Nephron (organoid): ENCODE results near the gene CERCAM.
A peak's percentile ranks its signal among the peaks of the same experiment; 100 is the strongest.
"Not testable (repeated sequence)": the region's sequence is repeated elsewhere in the genome, so short reads cannot be mapped to it uniquely, and the experiment has no call there.

Source experiments
- H3K27ac Mint-ChIP-seq, 3 experiments: 2 replicates each; pipeline ENCODE4 v1.8.0; 2020; ENCODE audit warnings: mixed read lengths in 3 of 3, mild to moderate bottlenecking in 2 of 3, moderate library complexity in 1 of 3
- H3K27me3 Mint-ChIP-seq: 2 replicates; pipeline ENCODE4 v1.8.0; 2021; ENCODE audit warnings: low read depth, mild to moderate bottlenecking, moderate library complexity, mixed read lengths
- H3K36me3 Mint-ChIP-seq: 2 replicates; pipeline ENCODE4 v1.8.0; 2020; ENCODE audit warnings: low read depth, mixed read lengths
- H3K4me1 Mint-ChIP-seq: 2 replicates; pipeline ENCODE4 v1.8.0; 2020; ENCODE audit warnings: mixed read lengths
- H3K4me3 Mint-ChIP-seq, 3 experiments: 2 replicates each; pipeline ENCODE4 v1.8.0; 2020; ENCODE audit warnings: mild to moderate bottlenecking in 3 of 3, mixed read lengths in 3 of 3, moderate library complexity in 2 of 3
- H3K9me3 Mint-ChIP-seq: 2 replicates; pipeline ENCODE4 v1.8.0; 2020; ENCODE audit warnings: mixed read lengths
- TF ChIP-seq, protein P1 (sequence below), 3 experiments: fragments of 200-600 bp; sonication (generic); IDR thresholded peaks; one replicate each; pipeline ENCODE4 v1.5.0; 2021; ENCODE audit warnings: antibody characterized with exemption in 3 of 3; ENCODE audit not compliant: unreplicated experiment in 3 of 3

CERCAM gene

DNA sequence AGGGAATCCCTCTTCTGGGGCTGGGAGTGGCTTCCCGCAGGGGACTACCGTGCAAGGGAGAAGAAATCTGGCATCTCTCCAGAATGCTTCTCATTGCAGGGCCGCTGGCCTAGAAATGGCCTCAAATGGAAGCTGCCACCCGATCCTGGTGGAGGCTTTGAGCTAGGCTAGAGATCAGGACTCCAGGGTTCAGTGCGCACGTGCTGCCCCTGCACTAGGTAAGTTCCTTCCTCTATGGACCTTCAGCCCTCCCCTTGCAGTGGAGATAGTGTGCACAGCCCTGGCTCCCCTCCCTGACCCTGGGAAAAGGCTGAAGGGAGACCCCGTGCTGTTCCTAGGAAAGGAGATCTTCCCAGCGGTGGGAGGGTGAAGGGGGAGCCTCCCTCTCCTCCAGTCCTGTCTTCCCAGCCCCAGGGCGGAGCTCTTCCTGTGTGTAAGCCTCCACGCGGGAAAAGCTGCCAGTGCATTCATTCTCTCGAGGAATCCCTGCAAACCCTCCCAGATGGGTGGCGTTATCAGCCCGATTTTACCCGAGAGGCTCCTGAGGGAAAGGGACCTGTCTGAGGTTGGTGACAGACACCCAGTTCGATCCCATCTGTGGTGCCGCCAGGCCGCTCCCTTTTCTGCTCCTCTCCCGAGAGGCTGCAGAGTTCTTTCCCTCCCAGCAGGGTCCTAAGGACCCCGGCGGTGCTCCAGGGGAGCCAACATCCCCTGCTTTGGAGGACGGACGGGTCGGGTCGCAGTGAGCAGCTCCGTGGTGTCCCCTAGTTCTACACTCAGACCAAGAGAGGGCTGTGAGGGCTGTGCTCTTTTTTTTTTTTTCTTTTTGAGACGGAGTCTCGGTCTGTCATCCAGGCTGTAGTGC, 1.4 kb upstream of the CERCAM start:
- Mint-ChIP-seq H3K9me3 (no peaks in the 10 kb centered on the region), H3K4me1 (peaks cover 9% of the 10 kb centered on the region), H3K36me3 (peaks cover under 1% of the 10 kb centered on the region), H3K4me3 (peak overlapping the region; percentile 80 to 86 (median 84)), H3K27ac (peak overlapping the region in 1 of 3 experiments; percentile 65), H3K27me3 (peaks cover 10% of the 10 kb centered on the region)
- TF ChIP-seq, protein P1, sequence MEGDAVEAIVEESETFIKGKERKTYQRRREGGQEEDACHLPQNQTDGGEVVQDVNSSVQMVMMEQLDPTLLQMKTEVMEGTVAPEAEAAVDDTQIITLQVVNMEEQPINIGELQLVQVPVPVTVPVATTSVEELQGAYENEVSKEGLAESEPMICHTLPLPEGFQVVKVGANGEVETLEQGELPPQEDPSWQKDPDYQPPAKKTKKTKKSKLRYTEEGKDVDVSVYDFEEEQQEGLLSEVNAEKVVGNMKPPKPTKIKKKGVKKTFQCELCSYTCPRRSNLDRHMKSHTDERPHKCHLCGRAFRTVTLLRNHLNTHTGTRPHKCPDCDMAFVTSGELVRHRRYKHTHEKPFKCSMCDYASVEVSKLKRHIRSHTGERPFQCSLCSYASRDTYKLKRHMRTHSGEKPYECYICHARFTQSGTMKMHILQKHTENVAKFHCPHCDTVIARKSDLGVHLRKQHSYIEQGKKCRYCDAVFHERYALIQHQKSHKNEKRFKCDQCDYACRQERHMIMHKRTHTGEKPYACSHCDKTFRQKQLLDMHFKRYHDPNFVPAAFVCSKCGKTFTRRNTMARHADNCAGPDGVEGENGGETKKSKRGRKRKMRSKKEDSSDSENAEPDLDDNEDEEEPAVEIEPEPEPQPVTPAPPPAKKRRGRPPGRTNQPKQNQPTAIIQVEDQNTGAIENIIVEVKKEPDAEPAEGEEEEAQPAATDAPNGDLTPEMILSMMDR (IDR thresholded peaks at IDR 0.05; ENCODE audit: unreplicated experiment in 3 of 3): no peak

DNA sequence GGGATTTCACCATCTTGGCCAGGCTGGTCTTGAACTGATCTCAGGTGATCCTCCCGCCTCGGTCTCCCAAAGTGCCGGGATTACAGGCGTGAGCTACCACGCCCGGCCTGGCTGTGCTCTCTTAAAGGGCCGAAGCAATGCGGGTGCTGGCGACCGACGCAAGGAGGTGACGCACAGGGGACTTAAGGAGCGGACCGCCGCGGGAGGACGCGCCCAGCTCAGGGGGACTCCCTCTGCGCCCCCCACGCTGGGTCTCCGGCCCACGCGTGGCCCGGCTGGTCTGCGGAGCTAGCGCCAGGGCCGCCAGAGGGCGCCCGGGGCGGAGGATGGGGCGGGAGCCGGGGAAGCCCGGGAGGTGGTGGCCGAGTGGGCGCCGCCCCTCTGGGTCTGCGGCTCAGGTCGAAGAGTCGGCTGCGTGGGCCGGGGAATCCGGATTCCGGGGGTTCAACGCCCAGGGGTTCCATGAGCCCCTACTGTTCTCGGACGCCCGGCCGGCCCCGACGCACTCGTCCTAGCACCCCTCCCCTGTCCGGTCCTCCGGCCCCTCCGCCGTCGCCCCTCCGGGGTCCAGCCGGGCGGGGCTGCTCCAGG, 502 bp upstream of the CERCAM start:
- Mint-ChIP-seq H3K27ac (peak overlapping the region in 1 of 3 experiments; percentile 74), H3K4me3 (peak overlapping the region; percentile 80 to 86 (median 84)), H3K36me3 (peaks cover 5% of the 10 kb centered on the region), H3K4me1 (peaks cover 9% of the 10 kb centered on the region), H3K9me3 (no peaks in the 10 kb centered on the region), H3K27me3 (peaks cover 4% of the 10 kb centered on the region)
- TF ChIP-seq, protein P1 (IDR thresholded peaks at IDR 0.05; ENCODE audit: unreplicated experiment in 3 of 3): peak; percentile 78 to 93 (median 83)

DNA sequence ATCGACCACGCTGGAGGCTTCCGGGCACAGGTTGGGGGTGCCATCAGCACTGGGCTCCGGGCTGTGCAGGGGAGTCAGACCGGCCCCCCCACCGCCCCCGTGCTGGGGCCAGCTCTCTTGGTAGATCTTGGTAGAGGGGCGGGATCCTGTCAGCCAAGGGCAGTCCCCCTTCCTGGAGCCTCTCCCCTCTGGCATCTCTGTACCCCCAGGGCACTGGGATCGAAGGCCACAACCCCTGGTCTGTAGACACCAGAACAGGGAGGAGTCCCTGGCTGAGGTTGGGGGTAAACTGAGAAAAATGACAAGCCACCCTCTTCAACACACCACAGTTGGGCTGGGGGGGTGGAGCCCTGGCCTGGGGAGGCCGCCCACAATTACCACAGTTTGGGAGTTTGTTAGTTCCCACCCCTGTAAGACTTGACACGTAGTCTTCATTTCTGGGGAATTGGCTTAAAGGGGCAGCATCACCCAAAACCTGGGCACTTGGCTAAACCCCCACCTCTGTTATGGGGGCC, 882 bp downstream of the CERCAM start:
- H3K9me3 Mint-ChIP-seq: no peaks in the 10 kb centered on the region
- H3K27me3 Mint-ChIP-seq: peaks cover 4% of the 10 kb centered on the region
- peaks cover 2% of the 10 kb centered on the region for H3K4me1 Mint-ChIP-seq
- H3K4me3 Mint-ChIP-seq: peak overlapping the region; percentile 85 to 87 (median 86)
- TF ChIP-seq, protein P1 (IDR thresholded peaks at IDR 0.05; ENCODE audit: unreplicated experiment in 3 of 3): no peak
- no peak overlapping the region for H3K27ac Mint-ChIP-seq
- peaks cover 7% of the 10 kb centered on the region for H3K36me3 Mint-ChIP-seq

DNA sequence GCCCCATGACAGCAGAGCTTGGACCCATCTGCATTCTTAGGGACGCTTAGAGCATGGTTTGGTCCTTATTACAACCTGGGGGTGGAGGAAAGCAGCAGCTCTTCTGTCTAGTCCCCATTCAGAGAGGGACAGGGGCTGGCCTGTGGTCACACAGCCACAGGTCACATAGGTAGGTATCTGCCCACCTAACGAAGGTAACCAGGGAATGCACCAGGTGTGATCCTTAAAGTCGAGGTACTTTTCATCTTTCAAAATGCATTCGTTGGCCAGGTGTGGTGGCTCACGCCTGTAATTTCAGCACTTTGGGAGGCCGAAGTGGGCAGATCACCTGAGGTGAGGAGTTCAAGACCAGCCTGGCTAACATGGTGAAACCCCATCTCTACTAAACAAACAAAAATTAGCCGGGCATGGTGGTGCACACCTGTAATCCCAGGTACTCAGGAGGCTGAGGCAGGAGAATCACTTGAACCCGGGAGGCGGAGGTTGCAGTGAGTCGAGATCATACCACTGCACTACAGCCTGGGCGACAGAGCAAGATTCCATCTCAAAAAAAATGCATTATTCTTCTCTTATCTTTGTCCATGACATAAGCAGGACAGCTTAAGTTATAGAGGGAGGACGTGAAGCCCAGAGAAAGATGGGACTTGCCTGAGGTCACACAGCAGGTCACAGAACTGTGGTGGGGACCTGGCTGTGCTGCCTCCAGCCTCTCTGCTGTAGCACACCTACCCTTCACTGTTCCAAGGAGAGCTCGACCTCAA, 1.5 kb downstream of the CERCAM start:
- H3K27me3 Mint-ChIP-seq, H3K27ac Mint-ChIP-seq, H3K9me3 Mint-ChIP-seq, H3K4me1 Mint-ChIP-seq: not testable (repeated sequence)
- peaks cover 10% of the 10 kb centered on the region for H3K36me3 Mint-ChIP-seq
- peak overlapping the region; percentile 85 to 87 (median 86) for H3K4me3 Mint-ChIP-seq

DNA sequence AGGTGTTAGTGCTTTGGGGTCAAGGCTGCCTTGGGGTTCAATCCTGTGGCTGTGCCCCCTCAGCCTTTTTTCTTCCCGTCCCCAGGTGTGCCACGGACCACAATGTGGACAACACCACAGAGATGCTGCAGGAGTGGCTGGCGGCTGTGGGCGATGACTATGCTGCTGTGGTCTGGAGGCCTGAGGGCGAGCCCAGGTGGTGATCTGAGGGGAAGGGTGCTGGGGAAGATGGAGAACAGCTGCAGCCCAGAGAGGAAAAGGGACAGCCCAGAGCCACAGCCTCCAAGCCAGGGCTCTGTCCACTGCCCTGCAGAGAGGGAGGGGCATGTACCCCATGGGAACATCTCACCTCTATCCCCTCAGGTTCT, 2.1 kb downstream of the CERCAM start:
- Mint-ChIP-seq H3K27ac (no peak overlapping the region), H3K27me3 (peaks cover under 1% of the 10 kb centered on the region), H3K4me3 (peak overlapping the region; percentile 64 to 87 (median 80)), H3K4me1 (no peaks in the 10 kb centered on the region), H3K9me3 (no peaks in the 10 kb centered on the region), H3K36me3 (peaks cover 10% of the 10 kb centered on the region)
- TF ChIP-seq, protein P1 (IDR thresholded peaks at IDR 0.05; ENCODE audit: unreplicated experiment in 3 of 3): no peak

DNA sequence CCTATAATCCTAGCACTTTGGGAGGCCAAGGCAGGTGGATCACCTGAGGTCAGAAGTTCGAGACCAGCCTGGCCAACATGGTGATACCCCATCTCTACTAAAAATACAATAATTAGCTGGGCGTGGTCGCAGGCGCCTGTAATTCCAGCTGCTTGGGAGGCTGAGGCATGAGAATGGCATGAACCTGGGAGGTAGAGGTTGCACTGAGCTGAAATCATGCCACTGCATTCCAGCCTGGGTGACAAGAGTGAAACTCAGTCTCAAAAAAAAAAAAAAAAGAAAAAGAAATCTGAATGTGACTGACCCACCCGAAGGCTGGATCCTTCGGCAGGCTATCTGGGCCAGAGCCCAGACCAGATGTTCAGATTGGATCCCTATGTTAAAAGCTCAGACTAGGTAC, 2.7 kb downstream of the CERCAM start:
- H3K36me3 Mint-ChIP-seq: peaks cover 10% of the 10 kb centered on the region
- H3K27ac Mint-ChIP-seq, H3K9me3 Mint-ChIP-seq, H3K27me3 Mint-ChIP-seq, H3K4me1 Mint-ChIP-seq: not testable (repeated sequence)
- peak overlapping the region; percentile 43 to 80 (median 64) for H3K4me3 Mint-ChIP-seq
